DMS153 treated with DMSO at 0.1 percent for 48 hours (cell line): ENCODE measurements around the gene ADCY7.
"Not testable (repeated sequence)": the region's sequence is repeated elsewhere in the genome, so short reads cannot be mapped to it uniquely, and the experiment has no call there.

Experiments used
- DNase-seq: peaks from one replicate; lab custom pipeline; 2025; ENCODE audit not compliant: unreplicated experiment; lab: John Stamatoyannopoulos, UW

ADCY7 gene

DNA sequence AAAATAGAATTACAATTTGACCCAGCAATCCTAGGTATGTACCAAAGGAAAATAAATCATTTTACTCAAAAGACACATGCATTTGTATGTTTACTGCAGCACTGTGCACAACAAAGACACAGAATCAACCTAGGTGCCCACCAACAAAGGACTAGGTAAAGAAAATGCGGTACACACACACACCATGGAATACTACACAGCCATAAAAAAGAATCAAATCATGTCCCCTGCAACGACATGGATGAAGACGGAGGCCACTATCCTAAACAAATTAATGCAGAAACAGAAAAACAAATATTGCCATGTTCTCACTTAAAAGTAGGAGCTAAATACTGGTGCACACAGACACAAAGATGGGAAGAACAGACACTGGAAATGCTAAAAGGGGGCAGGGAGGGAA, 66.2 kb downstream of the ADCY7 start:
- no peak for DNase-seq

DNA sequence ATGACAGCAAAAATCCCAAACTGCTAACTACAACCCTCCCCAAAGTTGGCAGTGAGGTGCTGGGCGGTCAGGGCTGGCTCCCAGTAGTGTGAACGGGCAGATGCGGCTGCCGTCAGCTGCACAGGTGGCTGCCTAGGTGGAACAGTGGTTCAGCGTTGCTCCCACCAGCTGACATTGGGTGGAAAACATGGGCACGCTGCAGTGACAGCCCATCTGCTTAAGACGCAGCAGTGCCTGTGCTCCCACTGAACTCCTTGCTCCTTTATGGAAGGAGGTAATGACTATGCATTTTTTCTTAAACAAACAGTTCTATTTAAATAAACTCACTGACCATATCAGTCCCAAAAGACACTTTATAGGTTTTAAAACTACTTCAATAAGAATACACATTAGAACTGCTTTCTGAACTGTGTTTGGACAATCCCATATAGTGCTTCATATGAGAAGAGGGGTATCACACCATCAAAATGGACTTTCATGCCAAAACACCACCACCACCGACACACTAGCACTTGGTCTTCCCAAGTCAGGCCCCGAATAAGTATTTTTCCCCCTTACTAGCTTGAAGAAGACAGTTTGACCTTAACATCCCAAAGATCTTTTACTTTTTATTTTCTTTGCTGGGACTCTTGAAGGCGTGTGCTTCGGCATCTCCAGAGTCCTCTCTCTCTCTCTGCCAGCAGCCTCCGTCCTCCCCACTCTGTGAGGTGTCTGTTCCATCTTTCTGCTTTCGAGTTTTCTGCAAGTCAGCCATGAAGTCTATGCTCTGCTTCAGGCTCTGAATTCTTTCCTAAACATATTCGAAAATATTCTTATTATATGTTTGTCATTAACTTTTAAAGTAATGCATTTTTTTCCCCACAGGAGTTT, 68.0 kb downstream of the ADCY7 start:
- DNase-seq = no peak

DNA sequence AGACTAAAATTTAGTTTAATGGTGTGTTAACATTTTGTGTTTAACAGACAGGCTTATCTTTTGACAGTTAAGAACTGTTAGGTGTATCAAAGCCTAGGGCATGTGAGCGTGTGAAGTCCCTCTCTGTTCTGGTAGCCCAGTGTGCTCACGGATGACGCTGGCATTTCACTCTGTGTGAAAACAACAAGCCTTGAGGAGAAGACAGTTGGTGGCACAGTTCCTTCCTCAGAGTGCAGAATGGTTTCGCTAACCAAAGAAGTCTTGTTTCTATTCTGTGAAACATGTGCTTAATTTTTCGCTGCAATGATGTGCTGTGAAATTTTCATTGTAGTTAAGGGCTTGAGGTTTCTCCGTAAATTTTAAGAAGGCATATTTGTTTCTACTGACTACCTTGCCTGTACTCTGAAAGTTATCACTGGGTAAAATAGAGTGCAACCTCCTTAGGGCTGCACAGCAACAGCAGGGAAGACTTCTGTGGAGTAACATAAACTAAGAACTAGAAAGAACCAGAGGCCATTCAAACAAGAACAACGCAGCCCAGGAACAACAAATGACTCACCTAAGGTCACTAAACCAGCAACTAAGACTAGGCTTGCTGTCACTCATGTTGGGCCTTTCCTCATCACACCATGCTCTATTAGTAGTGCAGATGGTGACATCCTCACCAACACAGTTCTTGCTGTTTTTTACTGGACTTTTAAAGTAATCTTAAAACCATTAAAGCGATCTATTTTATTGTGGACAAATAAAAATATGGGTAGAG, 69.0 kb downstream of the ADCY7 start:
- no peak for DNase-seq

DNA sequence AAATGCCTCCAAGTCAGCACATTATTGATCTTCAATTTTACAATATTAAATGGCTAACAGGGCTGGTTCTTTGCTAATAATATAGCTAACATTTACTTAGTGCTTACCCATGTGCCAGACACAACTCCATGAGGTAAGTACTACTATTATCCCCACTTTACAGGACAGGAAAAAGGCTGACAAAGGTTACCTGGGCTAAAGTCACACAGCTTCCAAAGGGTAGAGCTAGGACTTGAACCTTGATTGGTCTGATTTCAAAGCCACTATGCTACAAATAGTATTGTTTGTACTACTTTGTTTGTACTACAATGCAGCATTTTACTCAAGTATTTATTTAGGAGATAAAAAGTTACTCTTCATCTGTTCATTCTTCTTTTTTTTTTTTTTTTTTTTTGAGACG, 70.5 kb downstream of the ADCY7 start:
- no peak for DNase-seq

DNA sequence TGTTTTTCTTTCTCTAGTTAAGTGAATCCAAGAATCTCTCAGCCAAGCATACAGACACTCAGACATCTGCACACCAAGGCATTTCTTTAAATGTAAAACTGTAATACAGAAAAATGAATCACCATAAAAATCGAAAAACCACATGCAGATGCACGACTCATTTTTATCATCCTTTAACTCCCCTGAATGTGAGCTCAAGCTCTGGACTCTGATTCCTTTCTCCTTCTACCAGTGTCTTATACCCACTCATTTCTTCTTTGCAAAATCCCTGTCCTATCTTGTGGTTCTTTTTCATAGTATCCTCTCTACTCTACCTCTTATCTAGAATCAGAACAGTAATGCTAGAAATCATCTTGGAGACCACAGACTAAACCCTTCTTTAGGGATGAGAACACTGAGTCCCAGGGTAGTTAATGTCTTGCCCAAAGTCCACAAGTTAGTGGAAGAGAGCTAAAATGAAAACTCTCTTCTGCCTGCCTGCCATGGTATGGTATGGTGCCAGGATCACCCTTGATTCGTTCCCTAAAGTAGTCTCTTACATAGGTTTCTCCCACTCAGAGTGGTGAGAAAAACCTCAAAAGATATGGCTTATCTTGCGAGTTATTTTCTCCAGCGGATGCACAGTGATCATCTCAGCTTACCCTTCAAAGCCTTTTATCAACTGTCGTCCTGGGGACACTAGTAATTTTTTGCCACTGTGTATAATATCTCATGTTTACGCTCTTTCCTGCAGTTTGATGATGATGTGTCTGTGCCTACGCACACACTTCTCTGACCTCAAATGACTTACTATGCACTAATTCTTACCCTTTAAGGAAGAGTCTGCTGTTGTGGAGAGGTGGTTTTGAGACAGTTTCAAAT, 72.2 kb downstream of the ADCY7 start:
- DNase-seq = no peak

DNA sequence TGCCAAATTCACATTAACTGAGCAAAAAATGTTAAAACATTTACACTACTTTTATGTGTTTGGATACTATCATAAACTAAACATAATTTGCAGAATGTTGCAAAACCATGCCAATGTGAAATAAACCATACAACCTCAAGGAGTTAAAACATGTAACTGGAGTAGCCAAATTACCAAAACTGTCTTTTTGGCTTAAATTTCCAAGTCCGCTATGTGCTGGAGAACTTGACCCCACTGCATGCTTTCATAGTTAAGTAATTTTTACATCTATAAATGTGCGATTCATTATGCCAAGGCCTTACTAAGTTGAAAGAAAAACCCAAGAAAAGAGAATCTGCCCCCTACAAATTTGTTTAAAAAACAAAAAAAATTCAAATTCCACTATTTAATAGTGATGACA, 74.2 kb downstream of the ADCY7 start:
- no peak for DNase-seq

DNA sequence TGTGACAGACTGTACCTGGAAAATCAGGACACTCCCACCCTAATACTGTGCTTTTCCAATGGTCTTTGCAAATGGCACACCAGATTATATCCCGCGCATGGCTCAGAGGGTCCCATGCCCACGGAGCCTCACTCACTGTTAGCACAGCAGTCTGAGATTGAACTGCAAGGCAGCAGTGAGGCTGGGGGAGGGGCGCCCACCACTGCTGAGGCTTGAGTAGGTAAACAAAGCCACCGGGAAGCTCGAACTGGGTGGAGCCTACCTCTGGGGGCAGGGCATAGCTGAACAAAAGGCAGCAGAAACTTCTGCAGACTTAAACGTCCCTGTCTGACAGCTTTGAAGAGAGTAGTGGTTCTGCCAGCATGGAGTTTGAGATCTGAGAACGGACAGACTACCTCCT, 77.2 kb downstream of the ADCY7 start:
- not testable (repeated sequence) for DNase-seq

DNA sequence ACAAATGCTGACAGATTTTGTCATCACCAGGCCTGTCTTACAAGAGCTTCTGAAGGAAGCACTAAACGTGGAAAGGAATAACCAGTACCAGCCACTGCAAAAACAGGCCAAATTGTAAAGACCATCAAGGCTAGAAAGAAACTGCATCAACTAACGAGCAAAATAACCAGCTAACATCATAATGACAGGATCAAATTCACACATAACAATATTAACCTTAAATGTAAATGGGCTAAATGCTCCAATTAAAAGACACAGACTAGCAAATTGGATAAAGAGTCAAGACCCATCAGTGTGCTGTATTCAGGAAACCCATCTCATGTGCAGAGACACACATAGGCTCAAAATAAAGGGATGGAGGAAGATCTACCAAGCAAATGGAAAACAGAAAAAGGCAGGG, 78.9 kb downstream of the ADCY7 start:
- DNase-seq = not testable (repeated sequence)

DNA sequence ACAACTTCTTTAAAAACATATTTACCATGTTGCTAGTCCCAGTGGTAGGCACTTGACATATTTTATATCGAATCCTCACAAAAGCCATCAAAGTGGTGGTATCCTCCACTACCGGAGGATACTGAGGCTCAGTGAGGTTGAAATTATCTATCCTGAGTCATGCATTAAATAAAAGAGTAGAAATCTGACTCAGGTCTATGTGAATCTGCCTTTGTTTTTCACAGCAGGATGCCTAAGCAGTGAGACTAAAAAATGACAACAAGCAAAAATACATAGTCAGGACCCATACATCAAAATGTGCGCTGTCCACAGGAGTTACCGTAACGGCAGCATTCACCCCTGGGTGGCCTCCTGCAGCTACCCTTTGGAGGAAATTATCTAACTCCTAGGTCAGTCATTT, 84.8 kb downstream of the ADCY7 start:
- no peak for DNase-seq

DNA sequence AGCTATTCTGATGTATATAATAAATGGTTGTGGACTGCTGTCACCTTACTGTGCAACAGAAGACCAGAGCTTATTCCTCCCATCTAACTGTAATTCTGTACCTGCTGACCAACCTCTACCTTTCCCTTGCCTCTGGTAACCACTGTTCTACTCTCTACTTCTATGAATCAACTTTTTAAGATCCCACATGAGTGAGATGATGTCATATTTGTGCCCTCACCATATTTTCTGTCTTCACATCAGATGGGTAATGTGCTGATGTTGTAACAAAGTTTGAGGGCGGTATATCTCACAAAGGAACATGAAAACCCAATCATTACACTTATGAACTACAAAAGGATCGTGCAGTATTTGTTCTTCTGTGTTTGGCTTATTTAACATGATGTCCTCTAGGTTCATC, 85.6 kb downstream of the ADCY7 start:
- no peak for DNase-seq

DNA sequence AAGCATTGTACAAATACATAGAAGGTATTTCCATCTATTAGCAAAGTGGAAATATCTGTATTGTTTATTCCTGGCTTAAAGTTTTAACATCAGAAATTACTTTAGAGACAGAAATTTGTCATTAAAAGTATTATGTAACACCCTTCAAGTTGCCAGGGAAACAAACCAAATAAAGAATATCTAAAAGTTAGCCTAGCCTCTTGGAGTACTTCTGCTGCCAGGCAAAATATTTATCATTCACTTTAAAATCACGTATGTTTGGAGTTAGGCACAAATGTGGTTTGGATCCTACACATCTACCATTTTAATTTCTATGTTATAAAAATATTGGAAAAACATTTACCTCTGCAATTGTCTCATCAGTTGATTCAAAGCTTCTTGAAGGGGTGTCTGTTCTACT, 87.7 kb downstream of the ADCY7 start:
- DNase-seq = no peak

DNA sequence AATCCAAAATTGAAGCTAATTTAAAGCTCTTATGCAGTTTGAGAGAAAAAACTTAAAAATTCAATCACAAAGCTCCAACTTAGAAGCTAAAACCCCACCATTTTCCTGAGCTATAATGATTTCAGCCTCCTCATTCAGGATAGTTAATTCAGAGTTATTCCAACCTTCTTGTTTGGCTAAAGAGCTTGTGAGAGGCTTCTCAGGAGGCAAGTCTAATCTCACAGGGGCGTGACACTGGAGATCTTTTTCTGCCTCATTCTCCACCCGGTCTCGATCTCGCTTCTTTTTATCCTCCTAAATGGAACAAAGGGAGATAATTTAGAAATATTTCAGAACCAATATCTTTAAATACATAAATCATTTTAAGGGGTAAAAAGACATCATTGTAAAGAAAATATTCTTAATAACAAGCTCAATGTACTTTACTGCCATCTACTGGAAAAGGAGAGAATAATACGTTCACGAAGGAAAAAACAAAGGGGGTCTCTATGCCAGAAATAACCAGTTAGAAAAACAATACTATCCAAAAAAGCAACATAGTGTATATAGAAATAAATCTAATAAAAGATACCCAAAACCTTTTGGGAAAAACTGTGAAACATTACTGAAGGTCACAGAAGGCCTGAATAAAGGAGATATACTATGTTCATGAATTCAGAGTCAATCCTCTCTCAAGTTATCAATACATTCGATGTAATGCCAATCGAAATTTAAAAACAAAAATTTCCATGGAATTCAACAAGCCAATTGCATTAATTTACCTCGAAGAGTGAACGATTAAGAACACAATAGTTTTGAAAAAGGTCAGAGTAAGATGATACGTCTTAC, 88.5 kb downstream of the ADCY7 start:
- no peak for DNase-seq

DNA sequence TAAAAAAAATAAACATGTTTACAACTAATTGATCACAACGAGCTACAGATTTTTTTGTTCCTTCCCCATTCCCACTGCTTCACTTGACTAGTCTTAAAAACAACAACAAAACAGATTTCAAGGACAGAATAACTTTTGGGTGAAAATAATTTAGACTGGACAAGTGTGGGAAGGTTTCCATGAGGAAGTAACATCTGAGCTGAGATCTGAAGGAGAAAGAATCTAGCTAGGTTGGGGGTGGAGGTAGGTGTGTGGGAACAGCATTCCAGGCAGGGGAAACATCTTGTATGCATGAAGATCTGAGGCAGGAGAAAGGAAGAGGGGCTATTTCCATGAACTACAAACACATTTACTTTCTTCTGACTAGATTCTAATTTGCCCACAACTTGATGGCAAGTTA, 93.3 kb downstream of the ADCY7 start:
- DNase-seq = no peak

DNA sequence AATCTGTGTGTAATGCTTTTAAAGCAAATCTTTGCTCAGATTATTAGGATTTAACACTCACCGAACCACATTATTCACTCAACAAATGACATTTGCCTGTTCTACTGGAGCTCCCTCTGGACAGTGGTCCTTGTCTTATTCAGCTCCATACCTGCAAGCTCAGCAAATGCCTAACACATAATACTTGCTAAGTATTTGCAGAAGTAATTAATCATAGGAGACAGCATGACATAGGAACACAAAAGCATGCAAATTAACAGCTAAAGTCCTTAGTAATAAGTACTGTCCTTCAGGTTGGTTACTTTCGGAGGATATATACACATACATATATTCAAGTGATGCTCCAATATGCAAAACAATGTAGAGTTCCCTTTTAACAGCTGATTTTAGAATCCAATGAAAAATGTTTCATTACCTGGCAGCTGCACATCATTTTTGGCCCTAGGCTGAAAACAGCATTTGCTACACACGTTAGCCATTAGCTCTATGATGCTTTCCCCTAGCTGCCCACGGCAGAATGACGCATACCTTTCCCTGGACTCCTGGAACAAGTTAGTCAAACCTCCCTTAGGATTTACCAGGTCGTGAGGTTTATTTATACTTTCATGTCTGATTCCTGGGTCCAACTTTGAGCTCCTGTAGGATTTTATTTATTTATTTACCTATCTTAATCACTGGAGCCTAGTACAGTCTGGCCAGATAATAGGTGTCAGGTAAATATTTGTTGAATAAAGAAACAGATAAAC, 93.9 kb downstream of the ADCY7 start:
- DNase-seq = no peak

DNA sequence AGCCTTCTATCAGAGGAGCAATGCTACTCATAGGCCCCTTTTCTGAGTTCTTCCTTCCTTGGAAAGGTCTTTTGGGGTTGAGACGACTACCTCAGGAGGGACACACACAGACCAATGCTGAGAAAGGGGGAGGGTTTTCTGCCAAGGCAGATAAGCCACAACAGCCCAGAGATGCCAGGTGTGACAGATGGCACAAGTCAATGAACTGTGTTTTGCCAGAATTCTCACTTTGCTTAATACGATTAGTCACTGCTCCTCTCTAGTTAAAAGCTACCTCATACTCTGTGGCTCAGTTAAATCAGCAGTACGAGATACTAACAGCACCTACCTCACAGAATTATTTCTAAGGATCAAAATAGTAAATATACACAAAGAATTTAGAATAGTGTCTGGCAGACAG, 94.4 kb downstream of the ADCY7 start:
- DNase-seq = no peak

DNA sequence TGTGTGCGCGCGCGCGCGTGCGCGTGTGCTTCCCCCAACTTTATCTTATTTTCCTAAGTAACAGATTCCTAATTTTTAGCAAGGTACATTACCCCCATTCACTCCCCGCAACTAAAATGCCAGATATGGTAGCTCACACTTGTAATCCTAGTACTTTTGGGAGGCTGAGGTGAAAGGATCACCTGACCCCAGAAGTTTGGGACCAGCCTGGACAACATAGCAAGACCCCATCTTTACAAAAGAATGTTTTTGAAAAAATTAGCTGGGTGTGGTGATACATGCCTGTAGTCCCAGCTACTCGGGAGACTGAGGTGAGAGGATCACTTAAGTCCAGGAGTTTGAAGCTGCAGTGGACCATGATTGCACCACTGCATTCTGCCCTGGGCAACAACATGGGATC, 97.3 kb downstream of the ADCY7 start:
- no peak for DNase-seq

DNA sequence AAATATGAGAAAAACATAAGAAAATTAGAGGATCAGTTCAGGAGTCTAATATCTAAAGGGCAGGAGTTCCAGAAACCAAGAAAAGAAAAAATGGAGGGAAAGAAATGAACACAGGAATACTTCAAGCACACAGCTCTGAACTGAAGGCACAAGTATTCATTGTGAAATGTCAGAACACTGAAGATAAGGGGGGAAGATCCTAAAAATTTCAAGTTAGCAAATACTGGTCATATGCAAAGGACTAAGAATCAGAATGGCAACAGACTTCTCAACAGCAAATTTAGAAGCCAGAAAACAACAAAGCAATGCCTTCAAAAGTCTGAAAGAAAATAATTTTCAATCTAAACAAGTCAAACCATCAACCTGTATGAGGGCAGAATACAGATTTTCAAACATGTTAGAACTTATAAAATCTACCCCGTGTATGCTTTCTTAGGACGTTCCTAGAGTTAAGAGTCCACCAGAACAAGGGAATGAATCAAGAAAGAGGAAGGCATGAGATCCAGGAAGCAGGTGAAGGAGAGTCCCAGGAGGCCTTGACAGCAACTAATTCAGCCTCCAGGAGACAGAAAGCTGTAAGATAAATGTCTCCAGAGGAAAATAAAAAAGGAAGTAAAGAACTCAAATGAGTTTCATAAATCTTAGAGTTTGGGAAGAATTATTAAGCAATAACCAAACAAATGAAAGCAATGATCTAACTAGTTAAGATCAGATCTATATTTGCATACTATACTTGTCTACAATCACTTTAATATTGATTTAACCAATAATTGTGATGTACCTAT, 99.6 kb downstream of the ADCY7 start:
- DNase-seq = no peak
